ENCODE data around the gene RAD21L1.

DNA sequence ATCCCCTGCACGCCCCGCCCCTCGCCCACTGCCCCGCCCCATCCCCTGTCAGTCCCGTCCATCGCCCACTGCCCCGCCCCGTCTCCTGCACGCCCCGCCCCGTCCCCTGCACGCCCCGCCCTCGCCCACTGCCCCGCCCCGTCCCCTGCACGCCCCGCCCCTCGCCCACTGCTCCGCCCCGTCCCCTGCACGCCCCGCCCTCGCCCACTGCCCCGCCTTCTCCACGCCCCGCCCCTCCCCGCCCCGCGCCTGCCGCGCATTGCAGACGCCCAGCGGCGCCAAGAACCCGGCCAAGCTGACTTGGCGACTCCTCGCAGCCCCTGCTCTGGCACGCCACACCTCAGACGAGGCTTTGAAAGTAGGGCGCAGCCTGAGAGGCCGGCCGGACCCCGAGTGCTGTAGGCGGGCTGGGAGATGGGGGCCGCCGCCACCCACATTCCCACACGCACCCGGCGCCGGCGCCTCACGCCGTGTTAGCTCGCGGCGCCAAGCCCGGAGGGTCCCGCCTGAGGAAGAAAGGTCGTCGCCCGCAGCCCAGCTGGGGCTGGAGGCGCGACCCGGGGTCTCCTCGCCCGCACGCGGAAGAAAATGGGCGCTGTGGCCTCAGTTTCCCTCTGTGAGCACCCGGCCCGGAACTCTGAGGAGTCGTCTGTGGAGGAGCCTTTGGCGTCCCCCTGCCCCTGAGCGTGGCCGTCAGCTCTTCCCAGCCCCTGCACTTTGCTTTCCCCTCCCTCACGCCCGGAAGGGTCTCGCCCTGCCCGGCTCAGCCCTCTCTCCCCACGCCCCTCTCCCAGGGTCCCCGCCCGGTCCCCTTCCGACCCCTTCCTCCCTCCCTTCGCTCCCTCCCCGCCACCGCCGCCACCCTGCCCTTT, at the start of gene RAD21L1:
- peak; percentile 93 for TF ChIP-seq L3MBTL2 (conservative IDR thresholded peaks at IDR 0.05)
- TF ChIP-seq FOXM1 (IDR thresholded peaks at IDR 0.05; ENCODE audit: borderline replicate concordance): no peak
- TF ChIP-seq BHLHE40 (IDR thresholded peaks at IDR 0.05; ENCODE audit: borderline replicate concordance): no peak
- TF ChIP-seq NFRKB (IDR thresholded peaks at IDR 0.05): no peak
- no peak for TF ChIP-seq CTBP1 (IDR thresholded peaks at IDR 0.05; ENCODE audit: borderline replicate concordance)
- TF ChIP-seq ELF4 (IDR thresholded peaks at IDR 0.05): no peak
- no peak for TF ChIP-seq HDGF (IDR thresholded peaks at IDR 0.05; ENCODE audit: borderline replicate concordance)
- TF ChIP-seq FOXK2 (IDR thresholded peaks at IDR 0.05): no peak
- TF ChIP-seq ARNT (IDR thresholded peaks at IDR 0.05): no peak
- TF ChIP-seq SP1 (IDR thresholded peaks at IDR 0.05): no peak
